WI38 (cell line): Measurements from ENCODE around the gene FRMD4A.
"Not testable (repeated sequence)": the region's sequence is repeated elsewhere in the genome, so short reads cannot be mapped to it uniquely, and the experiment has no call there.

ENCODE experiments used
- H3K4me3 ChIP-seq: 2 replicates; pipeline ENCODE4 v1.5.1; 2011; ENCODE audit warnings: low read depth, mild to moderate bottlenecking, control low read depth, low read length
- CTCF ChIP-seq: IDR thresholded peaks from 2 replicates; pipeline ENCODE4 v1.5.1; 2012; ENCODE audit warnings: low read depth, mild to moderate bottlenecking, control low read depth, low read length

The FRMD4A gene

DNA sequence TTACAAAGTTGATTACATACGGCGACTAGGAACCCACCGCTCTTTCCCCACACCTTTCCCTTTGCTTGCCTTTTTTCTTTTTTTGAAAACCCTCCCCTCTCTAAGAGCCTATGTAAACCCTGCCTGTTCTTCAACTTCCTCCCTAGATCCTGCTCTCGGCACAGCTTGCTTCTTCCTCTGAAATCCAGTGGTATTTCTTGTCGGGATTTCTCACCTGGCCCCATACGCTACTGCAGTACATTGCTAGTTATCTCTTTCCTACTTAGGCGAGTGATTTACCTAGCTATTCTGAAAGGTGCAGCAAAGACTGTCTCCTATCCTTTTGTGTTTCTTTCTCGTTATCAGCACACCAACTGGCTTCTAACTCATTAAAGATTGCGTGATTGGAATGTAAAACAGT lies 372.9 kb downstream of the FRMD4A start:
- TF ChIP-seq CTCF, result no peak
- H3K4me3 ChIP-seq, result no peak overlapping the region

DNA sequence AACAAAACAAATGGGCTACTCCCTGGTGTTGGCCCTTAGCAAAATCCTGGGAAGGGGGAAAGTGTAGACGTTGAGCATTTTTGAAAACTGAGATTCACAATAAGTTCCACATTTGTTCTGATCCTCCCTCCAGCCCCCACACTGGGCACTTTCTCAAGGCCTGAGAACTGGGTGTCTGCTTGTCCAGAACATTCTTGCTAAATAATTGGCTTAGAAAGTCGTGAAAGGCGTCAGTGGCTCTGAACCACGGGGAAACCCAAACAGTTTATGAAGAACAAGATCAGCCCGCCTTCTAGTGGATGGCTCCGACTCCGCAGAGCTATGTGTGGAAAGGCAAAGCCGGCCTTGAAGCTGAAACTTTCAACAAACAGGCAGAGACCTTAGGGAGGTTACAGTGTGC lies 373.9 kb downstream of the FRMD4A start:
- TF ChIP-seq CTCF, result peak; percentile 69
- no peak overlapping the region for H3K4me3 ChIP-seq

DNA sequence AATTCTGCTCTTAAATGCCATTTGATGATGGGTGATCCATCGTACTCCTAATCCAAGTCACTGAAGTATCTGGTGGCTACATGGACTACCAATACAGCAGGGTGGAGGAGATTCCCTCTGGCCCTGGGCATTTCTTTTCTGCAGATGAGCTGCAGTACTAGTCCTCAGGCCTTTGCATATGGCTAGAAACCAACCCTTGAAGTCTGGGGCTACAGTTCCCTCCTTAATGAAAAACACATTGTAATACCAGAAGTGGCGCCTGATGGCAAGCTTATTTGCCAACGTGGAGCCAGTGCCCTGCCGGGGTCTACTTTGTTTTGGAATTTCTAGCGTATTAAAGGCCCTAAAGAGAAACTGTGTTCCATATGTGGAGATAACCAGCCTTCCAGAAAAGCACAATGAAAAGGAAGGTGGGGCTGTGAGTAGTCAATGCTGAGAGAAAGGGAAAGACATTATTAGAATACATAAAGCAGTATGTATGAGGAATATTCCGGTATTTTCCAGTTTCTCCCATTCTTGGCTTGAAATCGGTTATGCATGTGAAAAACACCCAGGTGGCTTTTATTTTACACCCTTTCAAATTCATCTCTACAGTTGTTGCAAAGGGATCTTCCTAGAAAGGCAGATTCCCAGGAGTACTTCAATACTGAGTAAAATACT lies 375.2 kb downstream of the FRMD4A start:
- no peak overlapping the region for H3K4me3 ChIP-seq
- TF ChIP-seq CTCF, result no peak

DNA sequence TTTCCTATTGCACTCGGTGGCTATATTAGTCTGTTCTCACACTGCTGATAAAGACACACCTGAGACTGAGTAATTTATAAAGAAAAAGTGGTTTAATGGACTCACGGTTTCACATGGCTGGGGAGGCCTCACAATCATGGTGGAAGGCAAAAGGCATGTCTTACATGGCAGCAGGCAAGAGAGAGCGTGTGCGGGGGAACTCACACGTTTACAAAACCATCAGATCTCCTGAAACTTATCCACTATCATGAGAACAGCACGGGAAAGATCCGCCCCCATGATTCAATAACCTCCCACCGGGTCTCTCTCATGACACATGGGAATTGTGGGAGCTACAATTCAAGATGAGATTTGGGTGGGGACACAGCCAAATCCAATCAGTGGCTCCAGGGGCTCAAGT lies 376.5 kb downstream of the FRMD4A start:
- H3K4me3 ChIP-seq, result not testable (repeated sequence)

DNA sequence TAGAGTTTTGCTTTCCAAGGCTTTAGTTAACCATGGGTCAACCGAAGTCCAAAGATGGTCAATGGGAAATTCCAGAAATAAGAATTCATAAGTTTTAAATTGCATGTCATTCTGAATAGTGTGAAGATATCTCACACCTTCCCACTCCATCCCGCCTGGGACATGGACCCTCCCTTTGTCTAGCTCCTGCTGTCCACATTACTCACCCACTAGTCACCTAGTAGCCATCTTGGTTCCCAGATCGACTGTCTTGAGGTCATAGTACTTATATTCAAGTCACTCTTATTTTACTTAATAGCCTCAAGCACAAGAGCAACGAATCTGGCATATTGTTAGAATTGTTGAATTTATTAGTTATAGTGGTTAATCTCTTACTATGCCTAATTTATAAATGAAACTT lies 377.4 kb downstream of the FRMD4A start:
- no peak for TF ChIP-seq CTCF
- no peak overlapping the region for H3K4me3 ChIP-seq

GRCh38 chr10:13950543-13950939 lies 380.2 kb downstream of the FRMD4A start:
- no peak for TF ChIP-seq CTCF
- H3K4me3 ChIP-seq, result no peak overlapping the region

DNA sequence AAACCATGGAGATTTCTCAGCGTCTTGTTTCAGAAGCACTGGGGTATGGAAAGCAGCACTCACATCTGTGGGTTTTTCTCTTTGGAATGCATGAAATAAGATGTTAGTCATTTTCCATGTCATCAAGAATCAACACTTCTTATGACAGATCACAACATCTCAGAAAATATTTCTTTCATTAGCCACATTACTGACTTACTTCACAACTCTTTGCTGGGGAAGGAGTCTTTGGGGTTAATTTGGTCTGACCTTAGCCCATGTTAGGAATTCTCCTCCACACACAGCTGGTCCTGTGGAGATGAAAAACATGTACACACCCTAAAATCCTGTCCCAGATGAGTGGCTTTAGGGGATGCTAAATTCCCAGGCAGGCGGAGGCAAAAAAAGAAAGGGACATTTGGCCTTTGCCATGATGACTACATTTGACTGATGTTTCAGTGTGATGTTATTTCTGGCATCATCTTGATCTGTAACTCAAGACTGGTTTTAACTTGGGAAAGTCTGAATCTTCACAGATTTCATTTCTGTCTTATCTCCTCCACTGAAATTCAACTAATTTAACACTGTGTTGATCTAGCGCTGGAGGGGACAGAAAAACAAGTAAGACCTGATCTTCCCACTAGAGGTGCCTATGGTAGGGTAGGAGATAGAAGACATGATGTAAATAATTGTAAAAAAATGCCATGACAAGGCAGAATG lies 380.7 kb downstream of the FRMD4A start:
- no peak for TF ChIP-seq CTCF

GRCh38 chr10:13946209-13946460 lies 384.6 kb downstream of the FRMD4A start:
- TF ChIP-seq CTCF, result no peak
- no peak overlapping the region for H3K4me3 ChIP-seq

More for the DNA sequence above, 380.7 kb downstream of the FRMD4A start:
- no peak overlapping the region for H3K4me3 ChIP-seq
